Skeletal muscle tissue (tissue), 4 donors: Measurements from ENCODE around the gene ADGRG1. TPM values are rescaled to one million over a fixed set of nuclear protein-coding genes. Genes with fewer than 3 reads are reported as not detected.
A peak's percentile ranks its signal among the peaks of the same experiment; 100 is the strongest.

Experiments used
- H3K27ac ChIP-seq: one replicate; pipeline ENCODE4 v1.7.0; 2013; ENCODE audit warnings: mild to moderate bottlenecking, low read depth, low read length, inconsistent platforms
- H3K27me3 ChIP-seq, 3 donors: one replicate each; pipeline ENCODE4 v1.7.0; 2013; ENCODE audit warnings: low read length in 3 of 3; ENCODE audit not compliant: control insufficient read depth in 3 of 3, insufficient read depth in 3 of 3
- H3K36me3 ChIP-seq, 3 donors: one replicate each; pipeline ENCODE4 v1.7.0; 2013; ENCODE audit warnings: low read length in 3 of 3; ENCODE audit not compliant: control insufficient read depth in 3 of 3, insufficient read depth in 3 of 3
- H3K4me1 ChIP-seq, 3 donors: one replicate each; pipeline ENCODE4 v1.7.0; 2013; ENCODE audit warnings: low read length in 3 of 3, mild to moderate bottlenecking in 3 of 3; ENCODE audit not compliant: control insufficient read depth in 3 of 3, insufficient read depth in 3 of 3
- H3K4me3 ChIP-seq, 3 donors: one replicate each; pipeline ENCODE4 v1.7.0; 2013; ENCODE audit warnings: low read length in 3 of 3
- H3K9ac ChIP-seq, 3 donors: one replicate each; pipeline ENCODE4 v1.7.0; 2013; ENCODE audit warnings: low read length in 3 of 3, mild to moderate bottlenecking in 3 of 3, moderate library complexity in 2 of 3, low read depth in 1 of 3
- H3K9me3 ChIP-seq, 3 donors: one replicate each; pipeline ENCODE4 v1.7.0; 2013; ENCODE audit warnings: low read length in 3 of 3; ENCODE audit not compliant: control insufficient read depth in 3 of 3
- total RNA-seq: library from RNA; depleted of rRNA; stranded (reverse); fragments of >200 nt; gene quantifications from one replicate; pipeline ENCODE4 v1.2.3, GENCODE V29; 2014
- donor health status: Osteomylitis.

ADGRG1 gene
- total RNA-seq, 1 donor from 2014 or later = 0.52 TPM

GRCh38 chr16:57604177-57604576 is 24.3 kb upstream of the ADGRG1 start:
- Histone ChIP-seq H3K27me3 (peaks cover 10 to 27% (median 10%) of the 10 kb centered on the region in 3 donors), H3K27ac (no peak overlapping the region), H3K9ac (no peak overlapping the region), H3K36me3 (no peaks in the 10 kb centered on the region), H3K9me3 (no peaks in the 10 kb centered on the region), H3K4me3 (no peak overlapping the region), H3K4me1 (peaks cover 4 to 8% (median 5%) of the 10 kb centered on the region in 3 donors)

DNA sequence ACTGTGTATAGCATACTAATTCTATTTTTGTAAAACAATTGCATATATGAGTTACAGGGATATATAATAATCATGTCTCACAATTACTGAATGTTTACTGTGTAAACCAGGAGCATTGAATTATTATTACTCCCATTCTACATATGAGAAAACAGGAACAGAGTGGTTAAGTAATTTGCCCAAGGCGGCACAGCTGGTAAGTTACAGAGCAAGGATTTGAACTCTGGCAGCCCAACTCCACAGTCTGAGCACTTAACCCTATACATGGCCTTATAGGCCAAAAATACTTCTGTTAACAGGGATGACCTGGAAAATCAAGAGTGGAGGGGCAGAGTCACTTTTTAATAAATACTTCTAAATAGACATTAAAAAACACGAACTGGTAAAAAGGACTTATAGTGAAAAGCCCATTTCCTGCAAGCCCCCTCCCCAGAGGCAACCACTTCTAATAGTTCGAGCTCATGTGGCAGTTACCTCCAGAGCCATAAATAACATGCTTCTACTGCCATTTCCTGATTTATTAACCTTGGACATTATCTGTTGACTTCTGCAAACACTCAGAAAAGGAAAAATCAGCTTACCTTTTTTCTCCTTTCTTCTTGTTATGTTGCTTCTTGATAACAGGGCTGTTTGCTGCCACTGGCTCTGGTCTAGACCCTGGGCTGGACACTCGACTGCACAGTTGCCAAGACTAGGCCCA is 22.1 kb upstream of the ADGRG1 start:
- Histone ChIP-seq H3K9me3 (no peaks in the 10 kb centered on the region), H3K4me3 (no peak overlapping the region), H3K27me3 (peaks cover 0 to 23% (median 2%) of the 10 kb centered on the region in 3 donors), H3K9ac (no peak overlapping the region), H3K27ac (no peak overlapping the region), H3K4me1 (peaks cover 10 to 13% (median 11%) of the 10 kb centered on the region in 3 donors), H3K36me3 (no peaks in the 10 kb centered on the region)

DNA sequence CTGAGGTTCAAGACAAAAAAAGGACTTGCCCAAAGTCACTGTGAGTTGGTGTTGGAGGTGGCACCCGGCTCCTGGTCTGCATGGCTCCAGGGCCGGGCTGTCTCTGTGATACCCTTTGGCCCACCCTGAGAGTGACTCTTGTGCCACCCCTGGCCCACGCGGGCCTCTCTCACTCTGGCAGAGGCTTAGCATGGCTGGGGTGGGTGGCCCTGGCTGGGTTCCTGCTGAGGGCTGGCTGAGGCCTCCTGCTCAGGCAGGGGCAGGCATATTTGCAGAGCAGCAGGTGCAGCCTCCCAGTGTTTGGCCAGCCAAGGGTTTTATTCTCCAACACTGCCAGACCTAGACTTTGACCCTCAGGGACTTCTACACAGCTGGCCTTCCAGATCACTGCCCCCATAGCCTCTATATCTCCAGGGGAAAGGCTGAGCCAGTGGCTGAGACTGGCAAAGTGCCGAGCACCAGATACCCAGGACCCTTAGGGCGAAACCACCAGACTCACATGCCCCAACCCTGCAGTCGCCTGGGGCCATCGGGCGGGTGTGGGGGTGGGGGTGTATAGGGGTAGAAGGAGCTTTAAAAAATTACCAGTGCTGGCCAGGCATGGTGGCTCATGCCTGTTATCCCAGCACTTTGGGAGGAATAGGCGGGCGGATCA is 21.5 kb upstream of the ADGRG1 start:
- Histone ChIP-seq H3K9me3 (no peaks in the 10 kb centered on the region), H3K27ac (no peak overlapping the region), H3K4me1 (peaks cover 10 to 13% (median 11%) of the 10 kb centered on the region in 3 donors), H3K27me3 (peaks cover 0 to 22% (median 0%) of the 10 kb centered on the region in 3 donors), H3K36me3 (no peaks in the 10 kb centered on the region), H3K9ac (no peak overlapping the region), H3K4me3 (no peak overlapping the region)

GRCh38 chr16:57607676-57608461 is 20.6 kb upstream of the ADGRG1 start:
- Histone ChIP-seq H3K4me3 (no peak overlapping the region), H3K9ac (no peak overlapping the region), H3K4me1 (peaks cover 10 to 13% (median 11%) of the 10 kb centered on the region in 3 donors), H3K36me3 (no peaks in the 10 kb centered on the region), H3K27me3 (peaks cover 0 to 20% (median 0%) of the 10 kb centered on the region in 3 donors), H3K27ac (no peak overlapping the region), H3K9me3 (no peaks in the 10 kb centered on the region)

DNA sequence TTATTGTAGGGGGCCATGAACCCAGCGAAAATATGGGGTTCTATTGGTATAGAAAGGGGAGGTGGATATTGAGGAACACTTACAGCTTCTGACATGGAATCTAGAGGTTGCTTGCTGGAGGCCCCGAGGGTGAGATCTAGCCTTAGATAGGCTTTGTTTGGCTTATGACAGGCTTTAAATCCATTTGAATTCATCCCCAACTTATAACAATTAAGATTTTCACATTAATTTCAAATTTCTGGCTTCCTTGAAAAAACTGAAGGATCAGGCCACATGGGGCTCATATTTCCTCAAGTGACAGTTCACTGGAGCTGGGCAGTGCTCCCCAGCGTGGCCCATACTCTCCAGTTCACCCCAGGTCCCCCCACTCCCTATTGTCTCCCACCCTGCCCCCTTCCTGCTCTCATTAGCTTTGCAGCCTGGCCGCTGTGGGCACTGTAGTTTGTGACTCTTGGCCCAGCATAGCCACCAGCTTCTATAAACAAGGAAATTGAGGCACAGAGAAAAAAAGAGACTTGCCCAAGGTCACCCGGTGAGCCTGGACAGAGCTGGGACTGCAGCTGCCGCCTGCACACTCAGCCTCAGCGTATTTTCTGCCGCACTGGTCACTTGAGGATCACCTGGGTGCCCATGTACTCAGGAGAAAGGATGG is 19.8 kb upstream of the ADGRG1 start:
- H3K9me3 ChIP-seq = no peaks in the 10 kb centered on the region
- no peak overlapping the region for H3K27ac ChIP-seq
- no peak overlapping the region for H3K9ac ChIP-seq
- peaks cover 0 to 18% (median 0%) of the 10 kb centered on the region in 3 donors for H3K27me3 ChIP-seq
- peaks cover 10 to 13% (median 11%) of the 10 kb centered on the region in 3 donors for H3K4me1 ChIP-seq
- H3K4me3 ChIP-seq = no peak overlapping the region
- H3K36me3 ChIP-seq = no peaks in the 10 kb centered on the region

GRCh38 chr16:57609541-57610401 is 18.7 kb upstream of the ADGRG1 start:
- H3K4me3 ChIP-seq = no peak overlapping the region
- peak overlapping the region; percentile 12 for H3K27ac ChIP-seq
- H3K27me3 ChIP-seq = peaks cover 0 to 17% (median 0%) of the 10 kb centered on the region in 3 donors
- H3K4me1 ChIP-seq = peaks cover 10 to 13% (median 11%) of the 10 kb centered on the region in 3 donors
- no peaks in the 10 kb centered on the region for H3K9me3 ChIP-seq
- H3K9ac ChIP-seq = peak overlapping the region in 2 of 3 donors; percentile 40 to 47
- no peaks in the 10 kb centered on the region for H3K36me3 ChIP-seq

GRCh38 chr16:57610611-57611010 is 17.8 kb upstream of the ADGRG1 start:
- H3K36me3 ChIP-seq = no peaks in the 10 kb centered on the region
- no peaks in the 10 kb centered on the region for H3K9me3 ChIP-seq
- H3K27me3 ChIP-seq = peaks cover 0 to 14% (median 0%) of the 10 kb centered on the region in 3 donors
- H3K27ac ChIP-seq = no peak overlapping the region
- peaks cover 10 to 13% (median 11%) of the 10 kb centered on the region in 3 donors for H3K4me1 ChIP-seq
- no peak overlapping the region for H3K9ac ChIP-seq
- H3K4me3 ChIP-seq = no peak overlapping the region

- no peaks in the 10 kb centered on the region for H3K36me3 ChIP-seq
- no peak overlapping the region for H3K9ac ChIP-seq
- H3K27ac ChIP-seq = no peak overlapping the region
- no peaks in the 10 kb centered on the region for H3K9me3 ChIP-seq
- no peak overlapping the region for H3K4me3 ChIP-seq
- H3K27me3 ChIP-seq = peaks cover 0 to 14% (median 0%) of the 10 kb centered on the region in 3 donors
- peaks cover 10 to 13% (median 11%) of the 10 kb centered on the region in 3 donors for H3K4me1 ChIP-seq
Observed at GRCh38 chr16:57611181-57611580, 17.2 kb upstream of the ADGRG1 start.

DNA sequence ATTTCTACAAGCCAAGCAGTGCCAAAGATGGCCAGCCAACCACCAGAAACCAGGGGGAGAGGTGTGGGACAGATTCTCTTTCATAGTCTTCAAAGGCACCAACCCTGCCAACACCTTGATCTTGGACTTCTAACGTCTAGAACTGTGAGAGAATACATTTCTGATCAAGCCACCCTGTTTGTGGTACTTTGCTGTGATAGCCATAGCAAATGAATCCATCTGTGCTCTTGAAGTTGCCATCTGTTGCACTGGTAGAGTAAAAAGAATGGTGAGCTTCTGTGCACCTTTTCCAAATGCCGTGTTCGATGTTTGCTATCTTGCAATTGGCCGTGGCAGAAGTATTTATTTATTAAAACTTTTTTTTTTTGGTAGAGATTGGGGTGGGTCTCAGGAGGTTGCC is 16.7 kb upstream of the ADGRG1 start:
- H3K27me3 ChIP-seq = peaks cover 0 to 11% (median 0%) of the 10 kb centered on the region in 3 donors
- H3K36me3 ChIP-seq = no peaks in the 10 kb centered on the region
- H3K4me1 ChIP-seq = peaks cover 10 to 11% (median 11%) of the 10 kb centered on the region in 3 donors
- H3K9ac ChIP-seq = no peak overlapping the region
- H3K27ac ChIP-seq = no peak overlapping the region
- no peak overlapping the region for H3K4me3 ChIP-seq
- H3K9me3 ChIP-seq = no peaks in the 10 kb centered on the region
